HEK293 (cell line): ENCODE data around the gene CDKAL1.

Source experiments
- FEZF1 ChIP-seq: fragments of 450-650 bp; formaldehyde crosslinking; IDR thresholded peaks from 2 replicates; pipeline ENCODE4 v1.5.1; 2016; ENCODE audit warnings: missing biosample characterization, missing genetic modification characterization
- GLIS1 ChIP-seq: fragments of 450-650 bp; formaldehyde crosslinking; IDR thresholded peaks from 2 replicates; pipeline ENCODE4 v1.5.1; 2016; ENCODE audit warnings: missing biosample characterization, missing genetic modification characterization
- HOXA7 ChIP-seq: sonication (generic); formaldehyde crosslinking; IDR thresholded peaks from 2 replicates; pipeline ENCODE4 v1.8.1; 2022; ENCODE audit warnings: missing genetic modification reagents, borderline replicate concordance
- KLF10 ChIP-seq: fragments of 450-650 bp; IDR thresholded peaks from 2 replicates; pipeline ENCODE4 v1.5.1; 2018; ENCODE audit warnings: missing biosample characterization, mild to moderate bottlenecking, missing genetic modification characterization
- KLF7 ChIP-seq: fragments of 450-650 bp; formaldehyde crosslinking; IDR thresholded peaks from 2 replicates; pipeline ENCODE4 v1.5.1; 2016; ENCODE audit warnings: missing biosample characterization, missing genetic modification characterization, borderline replicate concordance
- MYNN ChIP-seq: fragments of 450-650 bp; formaldehyde crosslinking; IDR thresholded peaks from 2 replicates; pipeline ENCODE4 v1.5.1; 2016; ENCODE audit warnings: missing biosample characterization, missing genetic modification characterization, borderline replicate concordance
- RBAK ChIP-seq: fragments of 450-650 bp; formaldehyde crosslinking; IDR thresholded peaks from 2 replicates; pipeline ENCODE4 v1.5.1; 2016; ENCODE audit warnings: missing biosample characterization, missing genetic modification characterization
- SCRT2 ChIP-seq: fragments of 450-650 bp; formaldehyde crosslinking; IDR thresholded peaks from 2 replicates; pipeline ENCODE4 v1.5.1; 2016; ENCODE audit warnings: missing biosample characterization, missing genetic modification characterization
- SP7 ChIP-seq: fragments of 450-650 bp; formaldehyde crosslinking; IDR thresholded peaks from 2 replicates; pipeline ENCODE4 v1.5.1; 2016; ENCODE audit warnings: missing biosample characterization, missing genetic modification characterization
- ZBTB1 ChIP-seq: fragments of 450-650 bp; formaldehyde crosslinking; IDR thresholded peaks from 2 replicates; pipeline ENCODE4 v1.5.1; 2016; ENCODE audit warnings: missing biosample characterization, missing genetic modification characterization
- ZBTB21 ChIP-seq: fragments of 450-650 bp; formaldehyde crosslinking; IDR thresholded peaks from 2 replicates; pipeline ENCODE4 v1.5.1; 2017; ENCODE audit warnings: missing biosample characterization, missing genetic modification characterization
- ZBTB7A ChIP-seq: fragments of 450-650 bp; formaldehyde crosslinking; IDR thresholded peaks from 2 replicates; pipeline ENCODE4 v1.5.1; 2016; ENCODE audit warnings: low read depth, missing biosample characterization, missing genetic modification characterization
- ZEB2 ChIP-seq: fragments of 450-650 bp; formaldehyde crosslinking; IDR thresholded peaks from 2 replicates; pipeline ENCODE4 v1.5.1; 2016; ENCODE audit warnings: missing biosample characterization, missing genetic modification characterization
- ZNF114 ChIP-seq: fragments of 450-650 bp; formaldehyde crosslinking; IDR thresholded peaks from 2 replicates; pipeline ENCODE4 v1.5.0; 2017; ENCODE audit warnings: missing biosample characterization, missing genetic modification characterization
- ZNF133 ChIP-seq: fragments of 450-650 bp; formaldehyde crosslinking; IDR thresholded peaks from 2 replicates; pipeline ENCODE4 v1.5.1; 2016; ENCODE audit warnings: missing biosample characterization, missing genetic modification characterization
- ZNF18 ChIP-seq: fragments of 450-650 bp; formaldehyde crosslinking; IDR thresholded peaks from 2 replicates; pipeline ENCODE4 v1.5.1; 2016; ENCODE audit warnings: missing biosample characterization, missing genetic modification characterization
- ZNF223 ChIP-seq: fragments of 450-650 bp; formaldehyde crosslinking; IDR thresholded peaks from 2 replicates; pipeline ENCODE4 v1.5.1; 2016; ENCODE audit warnings: missing biosample characterization, missing genetic modification characterization
- ZNF26 ChIP-seq: fragments of 450-650 bp; formaldehyde crosslinking; IDR thresholded peaks from 2 replicates; pipeline ENCODE4 v1.5.1; 2016; ENCODE audit warnings: missing biosample characterization, missing genetic modification characterization
- ZNF324 ChIP-seq: fragments of 450-650 bp; formaldehyde crosslinking; IDR thresholded peaks from 2 replicates; pipeline ENCODE4 v1.5.1; 2016; ENCODE audit warnings: missing biosample characterization, missing genetic modification characterization
- ZNF596 ChIP-seq: fragments of 450-650 bp; IDR thresholded peaks from 2 replicates; pipeline ENCODE4 v1.5.0; 2018; ENCODE audit warnings: missing biosample characterization, mild to moderate bottlenecking, missing genetic modification characterization, moderate library complexity
- ZNF600 ChIP-seq: fragments of 450-650 bp; formaldehyde crosslinking; IDR thresholded peaks from 2 replicates; pipeline ENCODE4 v1.5.1; 2016; ENCODE audit warnings: missing biosample characterization, missing genetic modification characterization
- ZNF639 ChIP-seq: fragments of 450-650 bp; formaldehyde crosslinking; IDR thresholded peaks from 2 replicates; pipeline ENCODE4 v1.5.1; 2016; ENCODE audit warnings: missing biosample characterization, missing genetic modification characterization
- ZNF660 ChIP-seq: fragments of 450-650 bp; IDR thresholded peaks from 2 replicates; pipeline ENCODE4 v1.5.1; 2018; ENCODE audit warnings: missing biosample characterization, mild to moderate bottlenecking, missing genetic modification characterization
- ZXDB ChIP-seq: fragments of 450-650 bp; formaldehyde crosslinking; IDR thresholded peaks from 2 replicates; pipeline ENCODE4 v1.5.1; 2016; ENCODE audit warnings: missing biosample characterization, missing genetic modification characterization
- TF ChIP-seq, protein P1 (sequence below): fragments of 450-650 bp; formaldehyde crosslinking; conservative IDR thresholded peaks from 2 replicates; pipeline ENCODE4 v1.5.1; 2016; ENCODE audit warnings: low read depth, missing biosample characterization, missing genetic modification characterization
- TF ChIP-seq, protein P2 (sequence below): fragments of 450-650 bp; IDR thresholded peaks from 2 replicates; pipeline ENCODE4 v1.5.1; 2018; ENCODE audit warnings: missing biosample characterization, mild to moderate bottlenecking, missing genetic modification characterization
- TF ChIP-seq, protein P3 (sequence below): fragments of 450-650 bp; formaldehyde crosslinking; IDR thresholded peaks from 2 replicates; pipeline ENCODE4 v1.5.1; 2017; ENCODE audit warnings: missing biosample characterization, missing genetic modification characterization

Gene CDKAL1

DNA sequence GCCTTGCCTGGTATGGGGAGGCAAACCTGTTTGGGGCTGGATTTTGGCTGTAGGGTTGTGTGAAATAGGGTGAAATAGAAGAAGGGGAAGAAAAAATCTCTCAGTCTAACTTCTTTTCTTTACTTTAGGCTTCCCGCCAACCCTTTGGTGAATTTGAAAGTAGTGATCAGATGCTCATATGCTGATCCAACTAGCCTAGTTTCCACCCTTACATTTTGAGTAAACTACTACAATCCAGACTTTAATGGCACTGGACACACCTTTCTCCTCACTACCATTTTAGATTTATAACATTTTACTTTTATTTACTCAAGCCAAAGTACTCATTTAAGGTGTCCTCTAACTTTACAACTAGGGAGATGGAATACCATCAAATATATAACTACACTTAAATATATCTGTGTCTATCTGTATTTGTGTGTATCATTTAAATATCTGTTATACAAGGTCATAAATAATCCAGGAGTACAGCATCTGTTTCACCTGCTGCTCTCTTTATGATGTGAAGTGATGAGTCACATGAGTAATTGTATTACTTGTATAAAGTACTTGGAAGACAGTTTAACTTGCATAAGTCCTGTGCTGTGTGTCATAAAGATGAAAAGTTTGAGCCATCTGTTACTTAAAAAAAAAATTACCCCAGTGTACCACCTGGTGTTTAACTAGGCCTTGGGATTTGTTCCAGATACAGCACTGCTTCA is 172.1 kb downstream of the CDKAL1 start (continued):
- TF ChIP-seq, protein P1, sequence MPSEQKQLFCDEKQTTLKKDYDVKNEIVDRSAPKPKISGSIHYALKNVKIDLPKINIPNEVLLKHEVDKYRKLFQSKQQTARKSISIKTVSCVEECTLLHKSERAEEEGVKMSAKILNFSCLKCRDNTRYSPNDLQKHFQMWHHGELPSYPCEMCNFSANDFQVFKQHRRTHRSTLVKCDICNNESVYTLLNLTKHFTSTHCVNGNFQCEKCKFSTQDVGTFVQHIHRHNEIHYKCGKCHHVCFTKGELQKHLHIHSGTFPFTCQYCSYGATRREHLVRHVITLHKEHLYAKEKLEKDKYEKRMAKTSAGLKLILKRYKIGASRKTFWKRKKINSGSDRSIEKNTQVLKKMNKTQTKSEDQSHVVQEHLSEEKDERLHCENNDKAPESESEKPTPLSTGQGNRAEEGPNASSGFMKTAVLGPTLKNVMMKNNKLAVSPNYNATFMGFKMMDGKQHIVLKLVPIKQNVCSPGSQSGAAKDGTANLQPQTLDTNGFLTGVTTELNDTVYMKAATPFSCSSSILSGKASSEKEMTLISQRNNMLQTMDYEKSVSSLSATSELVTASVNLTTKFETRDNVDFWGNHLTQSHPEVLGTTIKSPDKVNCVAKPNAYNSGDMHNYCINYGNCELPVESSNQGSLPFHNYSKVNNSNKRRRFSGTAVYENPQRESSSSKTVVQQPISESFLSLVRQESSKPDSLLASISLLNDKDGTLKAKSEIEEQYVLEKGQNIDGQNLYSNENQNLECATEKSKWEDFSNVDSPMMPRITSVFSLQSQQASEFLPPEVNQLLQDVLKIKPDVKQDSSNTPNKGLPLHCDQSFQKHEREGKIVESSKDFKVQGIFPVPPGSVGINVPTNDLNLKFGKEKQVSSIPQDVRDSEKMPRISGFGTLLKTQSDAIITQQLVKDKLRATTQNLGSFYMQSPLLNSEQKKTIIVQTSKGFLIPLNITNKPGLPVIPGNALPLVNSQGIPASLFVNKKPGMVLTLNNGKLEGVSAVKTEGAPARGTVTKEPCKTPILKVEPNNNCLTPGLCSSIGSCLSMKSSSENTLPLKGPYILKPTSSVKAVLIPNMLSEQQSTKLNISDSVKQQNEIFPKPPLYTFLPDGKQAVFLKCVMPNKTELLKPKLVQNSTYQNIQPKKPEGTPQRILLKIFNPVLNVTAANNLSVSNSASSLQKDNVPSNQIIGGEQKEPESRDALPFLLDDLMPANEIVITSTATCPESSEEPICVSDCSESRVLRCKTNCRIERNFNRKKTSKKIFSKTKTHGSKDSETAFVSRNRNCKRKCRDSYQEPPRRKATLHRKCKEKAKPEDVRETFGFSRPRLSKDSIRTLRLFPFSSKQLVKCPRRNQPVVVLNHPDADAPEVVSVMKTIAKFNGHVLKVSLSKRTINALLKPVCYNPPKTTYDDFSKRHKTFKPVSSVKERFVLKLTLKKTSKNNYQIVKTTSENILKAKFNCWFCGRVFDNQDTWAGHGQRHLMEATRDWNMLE (tag by site-specific recombination), result no peak
- TF ChIP-seq RBAK (no peak), ZNF114 (tag by site-specific recombination) (no peak), ZNF660 (tag by site-specific recombination) (0 out of 2 replicates have a peak, but pooled peaks have one; percentile 20), ZNF18 (no peak), ZNF26 (tag by site-specific recombination) (no peak), FEZF1 (tag by site-specific recombination) (peak; percentile 95), ZNF600 (tag by site-specific recombination) (no peak), HOXA7 (CRISPR knock-in tag) (no peak), ZBTB21 (no peak), ZNF324 (no peak), ZNF596 (tag by site-specific recombination) (no peak; the same call in 1 of the 2 replicates), SCRT2 (tag by site-specific recombination) (peak; percentile 93), ZXDB (peak; percentile 44; the same call in 1 of the 2 replicates), ZBTB7A (tag by site-specific recombination) (no peak), MYNN (tag by site-specific recombination) (no peak), ZNF133 (tag by site-specific recombination) (no peak), ZBTB1 (tag by site-specific recombination) (0 out of 2 replicates have a peak, but pooled peaks have one; percentile 40), KLF10 (tag by site-specific recombination) (peak; percentile 82), SP7 (peak; percentile 91), KLF7 (0 out of 2 replicates have a peak, but pooled peaks have one; percentile 26), GLIS1 (tag by site-specific recombination) (no peak), ZNF223 (no peak), ZNF639 (tag by site-specific recombination) (0 out of 2 replicates have a peak, but pooled peaks have one; percentile 47), ZEB2 (tag by site-specific recombination) (peak; percentile 22; the same call in 1 of the 2 replicates)
- TF ChIP-seq, protein P2, sequence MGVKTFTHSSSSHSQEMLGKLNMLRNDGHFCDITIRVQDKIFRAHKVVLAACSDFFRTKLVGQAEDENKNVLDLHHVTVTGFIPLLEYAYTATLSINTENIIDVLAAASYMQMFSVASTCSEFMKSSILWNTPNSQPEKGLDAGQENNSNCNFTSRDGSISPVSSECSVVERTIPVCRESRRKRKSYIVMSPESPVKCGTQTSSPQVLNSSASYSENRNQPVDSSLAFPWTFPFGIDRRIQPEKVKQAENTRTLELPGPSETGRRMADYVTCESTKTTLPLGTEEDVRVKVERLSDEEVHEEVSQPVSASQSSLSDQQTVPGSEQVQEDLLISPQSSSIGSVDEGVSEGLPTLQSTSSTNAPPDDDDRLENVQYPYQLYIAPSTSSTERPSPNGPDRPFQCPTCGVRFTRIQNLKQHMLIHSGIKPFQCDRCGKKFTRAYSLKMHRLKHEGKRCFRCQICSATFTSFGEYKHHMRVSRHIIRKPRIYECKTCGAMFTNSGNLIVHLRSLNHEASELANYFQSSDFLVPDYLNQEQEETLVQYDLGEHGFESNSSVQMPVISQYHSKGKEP, result peak; percentile 59; the same call in 1 of the 2 replicates
- TF ChIP-seq, protein P3, sequence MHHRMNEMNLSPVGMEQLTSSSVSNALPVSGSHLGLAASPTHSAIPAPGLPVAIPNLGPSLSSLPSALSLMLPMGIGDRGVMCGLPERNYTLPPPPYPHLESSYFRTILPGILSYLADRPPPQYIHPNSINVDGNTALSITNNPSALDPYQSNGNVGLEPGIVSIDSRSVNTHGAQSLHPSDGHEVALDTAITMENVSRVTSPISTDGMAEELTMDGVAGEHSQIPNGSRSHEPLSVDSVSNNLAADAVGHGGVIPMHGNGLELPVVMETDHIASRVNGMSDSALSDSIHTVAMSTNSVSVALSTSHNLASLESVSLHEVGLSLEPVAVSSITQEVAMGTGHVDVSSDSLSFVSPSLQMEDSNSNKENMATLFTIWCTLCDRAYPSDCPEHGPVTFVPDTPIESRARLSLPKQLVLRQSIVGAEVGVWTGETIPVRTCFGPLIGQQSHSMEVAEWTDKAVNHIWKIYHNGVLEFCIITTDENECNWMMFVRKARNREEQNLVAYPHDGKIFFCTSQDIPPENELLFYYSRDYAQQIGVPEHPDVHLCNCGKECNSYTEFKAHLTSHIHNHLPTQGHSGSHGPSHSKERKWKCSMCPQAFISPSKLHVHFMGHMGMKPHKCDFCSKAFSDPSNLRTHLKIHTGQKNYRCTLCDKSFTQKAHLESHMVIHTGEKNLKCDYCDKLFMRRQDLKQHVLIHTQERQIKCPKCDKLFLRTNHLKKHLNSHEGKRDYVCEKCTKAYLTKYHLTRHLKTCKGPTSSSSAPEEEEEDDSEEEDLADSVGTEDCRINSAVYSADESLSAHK (tag by site-specific recombination), result peak; percentile 68
